HCT116 (cell line): ENCODE data around the gene PTPRS. TPM values are rescaled to one million over a fixed set of nuclear protein-coding genes. Genes with fewer than 3 reads are reported as not detected.
"Not testable (repeated sequence)": the region's sequence is repeated elsewhere in the genome, so short reads cannot be mapped to it uniquely, and the experiment has no call there.

ENCODE experiments used
- ATAC-seq: fragments of 200-7000 bp; cut with Tn5 transposase; 2 replicates; pipeline ENCODE4 v1.9.1; 2020; ENCODE audit warnings: mild to moderate bottlenecking, moderate library complexity
- BruUV-seq: library from RNA; stranded (reverse); fragments of 400-500 nt; replicated peaks from 2 replicates; lab custom pipeline; 2021; lab: Mats Ljungman, UMichigan
- CTCF ChIA-PET: fragments of 300-600 bp; sonication (Branson Sonifier 250); formaldehyde crosslinking; loops from one replicate; lab custom pipeline; 2021; ENCODE audit warnings: antibody characterized with exemption; lab: Charles Lee
- POLR2A ChIA-PET: fragments of 300-600, 350-600 bp; sonication (Branson Sonifier 250); formaldehyde crosslinking; loops from one replicate; lab custom pipeline; 2021; ENCODE audit warnings: antibody characterized with exemption; lab: Charles Lee
- RAD21 ChIA-PET, 2 experiments: fragments of 300-600 bp; sonication (Branson Sonifier 250); formaldehyde crosslinking; loops; one replicate each; lab custom pipeline; 2023; ENCODE audit warnings: low total read pairs in 2 of 2; ENCODE audit not compliant: uncharacterized antibody in 2 of 2, unreplicated experiment in 2 of 2, low non-redundant PET in 1 of 2; lab: Charles Lee
- DNase-seq: peaks from one replicate; pipeline ENCODE4 v3.0.0-alpha.2; 2010; ENCODE audit warnings: low read depth, low spot score
- H2AFZ ChIP-seq: fragments of 200-600 bp; shearing (Covaris generic), sonication (generic); 2 replicates; pipeline ENCODE4 v1.6.1; 2017; ENCODE audit warnings: low read depth, mixed run types, mixed read lengths, antibody characterized with exemption, low read length; ENCODE audit not compliant: poor library complexity, severe bottlenecking
- H3K27ac ChIP-seq: 2 replicates; pipeline ENCODE4 v1.5.1; 2012; ENCODE audit warnings: low read depth, low read length
- H3K27me3 ChIP-seq: fragments of 200-600 bp; sonication (generic); 2 replicates; pipeline ENCODE4 v1.6.1; 2016; ENCODE audit warnings: mixed run types, low read length, mixed read lengths; ENCODE audit not compliant: insufficient read depth
- H3K36me3 ChIP-seq, 2 experiments: fragments of 200-500 bp in 1 of 2; fragments of 200-600 bp in 1 of 2; sonication (Bioruptor generic) in 1 of 2; sonication (generic) in 1 of 2; 2 replicates each; pipeline versions ENCODE4 v1.5.1 to v1.6.1; 2014 to 2016; ENCODE audit warnings: low read length in 2 of 2, inconsistent platforms in 1 of 2, mixed read lengths in 1 of 2, mixed run types in 1 of 2; ENCODE audit not compliant: insufficient read depth in 2 of 2, control insufficient read depth in 1 of 2
- H3K4me1 ChIP-seq, 2 experiments: fragments of 200-600 bp in 1 of 2; sonication (generic) in 1 of 2; 2 replicates each; pipeline versions ENCODE4 v1.5.1 to v1.6.1; 2012 to 2017; ENCODE audit warnings: low read length in 2 of 2, inconsistent platforms in 1 of 2, mild to moderate bottlenecking in 1 of 2, mixed read lengths in 1 of 2, mixed run types in 1 of 2, moderate library complexity in 1 of 2; ENCODE audit not compliant: insufficient read depth in 2 of 2, control insufficient read depth in 1 of 2
- H3K4me2 ChIP-seq: fragments of 200-600 bp; sonication (generic); 2 replicates; pipeline ENCODE4 v1.6.1; 2017; ENCODE audit warnings: mixed run types, low read length, mixed read lengths
- H3K4me3 ChIP-seq, 2 experiments: fragments of 200-600 bp in 1 of 2; sonication (generic) in 1 of 2; replicated peaks in 1 of 2; 2 replicates each; pipeline ENCODE4 v1.5.1; 2011 to 2016; ENCODE audit warnings: low read length in 2 of 2, control low read depth in 1 of 2, low read depth in 1 of 2, mild to moderate bottlenecking in 1 of 2, mixed read lengths in 1 of 2, mixed run types in 1 of 2
- H3K79me2 ChIP-seq: fragments of 200-600 bp; sonication (generic); 2 replicates; pipeline ENCODE4 v1.6.1; 2017; ENCODE audit warnings: mild to moderate bottlenecking, mixed run types, low read length, moderate library complexity, mixed read lengths; ENCODE audit not compliant: insufficient read depth
- H3K9ac ChIP-seq: fragments of 200-600 bp; sonication (generic); 2 replicates; pipeline ENCODE4 v1.6.1; 2016; ENCODE audit warnings: low read length, mixed read lengths
- H3K9me2 ChIP-seq: fragments of 200-600 bp; sonication (generic), shearing (Covaris generic); 2 replicates; pipeline ENCODE4 v1.6.1; 2017; ENCODE audit warnings: mixed run types, mild to moderate bottlenecking, moderate library complexity; ENCODE audit not compliant: insufficient read depth
- H3K9me3 ChIP-seq, 2 experiments: fragments of 200-500 bp in 1 of 2; fragments of 200-600 bp in 1 of 2; sonication (Bioruptor generic) in 1 of 2; sonication (generic) in 1 of 2; 2 replicates each; pipeline ENCODE4 v1.6.1; 2014 to 2017; ENCODE audit warnings: low read length in 2 of 2, mixed read lengths in 2 of 2, inconsistent platforms in 1 of 2, low read depth in 1 of 2, mild to moderate bottlenecking in 1 of 2, mixed run types in 1 of 2, moderate library complexity in 1 of 2; ENCODE audit not compliant: control insufficient read depth in 1 of 2, insufficient read depth in 1 of 2
- H4K20me1 ChIP-seq: fragments of 200-600 bp; sonication (generic), shearing (Covaris generic); 2 replicates; pipeline ENCODE4 v1.6.1; 2017; ENCODE audit warnings: mixed run types, mild to moderate bottlenecking, moderate library complexity; ENCODE audit not compliant: insufficient read depth
- CTCF ChIP-seq, 3 experiments: fragments of 200-600 bp in 1 of 3; sonication (generic) in 1 of 3; IDR thresholded peaks in 2 of 3; conservative IDR thresholded peaks in 1 of 3; 2 replicates each; pipeline ENCODE4 v1.5.1; 2012 to 2017; ENCODE audit warnings: low read depth in 2 of 3, low read length in 2 of 3, antibody characterized with exemption in 1 of 3, borderline replicate concordance in 1 of 3, control low read depth in 1 of 3, mild to moderate bottlenecking in 1 of 3, mixed read lengths in 1 of 3, mixed run types in 1 of 3, moderate library complexity in 1 of 3; ENCODE audit not compliant: insufficient read depth in 1 of 3
- ZNF274 ChIP-seq: fragments of 200-500 bp; sonication (Bioruptor generic); IDR thresholded peaks from 2 replicates; pipeline ENCODE4 v1.6.1; 2014; ENCODE audit warnings: mild to moderate bottlenecking, low read depth, low read length, inconsistent platforms
- intact Hi-C: fragments of 100-400 bp; cut with micrococcal nuclease; formaldehyde crosslinking; loops from 2 replicates; pipeline ENCODE4 v1.10.0; 2022
- total RNA-seq: library from RNA; stranded (reverse); gene quantifications from one replicate; pipeline ENCODE4 v1.2.1, GENCODE V29; 2021; ENCODE audit not compliant: unreplicated experiment

The PTPRS gene
- total RNA-seq, 1 experiment from 2014 or later: 123 TPM

GRCh38 chr19:5328407-5328806, 12.2 kb downstream of the PTPRS start:
- CTCF ChIA-PET, DNase-seq, H3K9me3 ChIP-seq, H3K4me1 ChIP-seq, H3K9me2 ChIP-seq, intact Hi-C loops, H3K9ac ChIP-seq, H3K4me2 ChIP-seq, H3K4me3 ChIP-seq, H3K27ac ChIP-seq, H2AFZ ChIP-seq, RAD21 ChIA-PET, H3K36me3 ChIP-seq, H4K20me1 ChIP-seq, BruUV-seq, H3K27me3 ChIP-seq, H3K79me2 ChIP-seq, ATAC-seq: not testable (repeated sequence)
- POLR2A ChIA-PET: interaction anchor here (1.3 kb wide), 1 partner anchor 19 kb away, joined by 4 read pairs; no protein-coding TSS in a partner anchor

GRCh38 chr19:5326986-5327623, 13.5 kb downstream of the PTPRS start:
- DNase-seq (no peak), ATAC-seq (no peak)
- no peak overlapping the region for H3K4me2 ChIP-seq
- intact Hi-C loops: no loop called here
- no peak for TF ChIP-seq ZNF274
- 0 out of 6 replicates have a peak, but pooled peaks of 1 of the 3 experiments have one; percentile 11 for TF ChIP-seq CTCF (IDR thresholded peaks at IDR 0.05 in 2 of 3, conservative IDR thresholded peaks at IDR 0.05 in 1 of 3; ENCODE audit: borderline replicate concordance in 1 of 3, insufficient read depth in 1 of 3, low read depth in 2 of 3, low read length in 2 of 3)
- no TSS peak for BruUV-seq
- POLR2A ChIA-PET: no interaction called here
- H3K9me2 ChIP-seq: no peaks in the 10 kb centered on the region
- no peaks in the 10 kb centered on the region for H4K20me1 ChIP-seq
- RAD21 ChIA-PET: no interaction called here
- peaks cover 6% of the 10 kb centered on the region; the same call in 1 of the 2 replicates for H3K79me2 ChIP-seq
- H3K9ac ChIP-seq: no peak overlapping the region
- no peaks in the 10 kb centered on the region for H3K9me3 ChIP-seq
- H3K27me3 ChIP-seq: no peaks in the 10 kb centered on the region
- no peaks in the 10 kb centered on the region for H3K36me3 ChIP-seq
- no peak overlapping the region for H3K27ac ChIP-seq
- H2AFZ ChIP-seq: no peak overlapping the region
- no peak overlapping the region for H3K4me3 ChIP-seq
- CTCF ChIA-PET: no interaction called here
- no peaks in the 10 kb centered on the region for H3K4me1 ChIP-seq
